Body of pancreas (tissue), 4 donors: ENCODE data around the gene PDE4D.

Source experiments
- CTCF ChIP-seq, 7 experiments: fragments of 450-650 bp in 4 of 7; fragments of 200-600 bp in 3 of 7; sonication (generic) in 3 of 7; IDR thresholded peaks; one replicate each; pipeline ENCODE4 v1.5.1; 2016 to 2019; ENCODE audit warnings: antibody characterized with exemption in 7 of 7
- POLR2A ChIP-seq, 3 donors: fragments of 450-650 bp; IDR thresholded peaks; one replicate each; pipeline ENCODE4 v1.6.1; 2016; ENCODE audit warnings: antibody characterized with exemption in 3 of 3, mild to moderate bottlenecking in 2 of 3

- TF ChIP-seq CTCF (IDR thresholded peaks at IDR 0.05) (no peak), POLR2A (IDR thresholded peaks at IDR 0.05) (no peak)
Measured at GRCh38 chr5:59830536-59831200, 62.9 kb downstream of the PDE4D start.
